ENCODE results near the gene ARHGAP23. TPM values are rescaled to one million over a fixed set of nuclear protein-coding genes. Genes with fewer than 3 reads are reported as not detected.
A peak's percentile ranks its signal among the peaks of the same experiment; 100 is the strongest.
"Not testable (repeated sequence)": the region's sequence is repeated elsewhere in the genome, so short reads cannot be mapped to it uniquely, and the experiment has no call there.

ARHGAP23 gene
- total RNA-seq, 1 experiment from 2014 or later, result 6.4 TPM

- in situ Hi-C loops (cut with HindIII; ENCODE audit: low sequenced_read_pairs); DNase-seq (ENCODE audit: low spot score): not testable (repeated sequence)
These were observed 75.1 kb downstream of the ARHGAP23 start for GRCh38 chr17:38503286-38503913.

- in situ Hi-C loops (cut with HindIII; ENCODE audit: low sequenced_read_pairs), result no loop called here
- no peak for DNase-seq (ENCODE audit: low spot score)
These were observed 76.0 kb downstream of the ARHGAP23 start for GRCh38 chr17:38504216-38504615.

DNA sequence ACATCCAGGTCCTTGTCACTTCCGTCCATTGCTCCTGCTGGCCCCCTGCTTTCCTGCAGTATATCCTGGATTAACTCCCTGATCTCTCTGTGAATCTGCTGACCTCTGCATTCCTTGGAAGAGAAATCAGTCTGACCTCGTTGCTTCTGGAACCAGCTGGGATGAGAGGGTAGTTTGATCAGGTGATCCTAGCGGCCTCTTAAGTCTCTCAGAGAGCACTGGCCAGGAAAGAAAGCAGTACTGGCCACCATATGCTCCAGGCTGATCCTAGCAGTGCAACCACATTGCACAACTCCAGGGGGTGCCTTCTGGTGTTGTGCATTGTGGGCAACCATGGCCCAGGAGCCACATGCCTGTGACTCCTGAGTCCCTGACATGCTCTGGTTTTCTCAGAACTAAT lies 79.2 kb downstream of the ARHGAP23 start:
- peak; percentile 82 for DNase-seq (ENCODE audit: low spot score)
- in situ Hi-C loops (cut with HindIII; ENCODE audit: low sequenced_read_pairs), result no loop called here

DNA sequence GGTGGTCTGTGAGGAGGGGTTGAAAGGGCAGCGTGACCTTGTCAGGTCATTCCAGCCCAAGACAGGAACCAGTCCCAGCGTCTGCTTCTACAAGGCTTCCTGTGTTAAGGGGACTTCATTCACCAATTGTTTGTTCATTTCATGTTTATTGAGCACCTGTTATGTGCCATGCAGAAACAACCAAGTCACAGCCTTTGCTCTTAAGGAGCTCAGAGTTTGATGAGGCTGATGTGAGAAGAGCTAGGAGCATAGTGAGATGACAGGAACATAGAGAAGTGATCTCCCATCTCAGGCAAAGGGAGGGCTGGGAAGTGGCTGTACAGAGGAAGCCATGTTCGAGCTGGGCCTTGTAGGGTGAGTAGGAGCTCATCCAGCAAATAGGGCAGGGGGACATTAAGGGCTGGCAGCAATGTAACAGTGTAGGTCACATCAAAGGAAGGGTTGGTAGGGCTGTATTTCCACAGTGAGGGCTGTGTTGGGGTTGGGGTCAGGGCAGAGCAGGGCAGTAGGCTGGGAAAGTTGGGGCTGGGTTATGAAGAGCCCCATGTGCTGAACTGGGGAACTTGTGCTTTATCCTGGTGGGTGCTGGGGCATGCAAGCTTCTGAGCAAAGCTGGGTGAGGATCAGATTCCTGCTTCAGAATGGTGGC lies 79.8 kb downstream of the ARHGAP23 start:
- no peak for DNase-seq (ENCODE audit: low spot score)
- in situ Hi-C loops (cut with HindIII; ENCODE audit: low sequenced_read_pairs), result no loop called here

- DNase-seq (ENCODE audit: low spot score), result no peak
- in situ Hi-C loops (cut with HindIII; ENCODE audit: low sequenced_read_pairs), result no loop called here
These were observed 80.3 kb downstream of the ARHGAP23 start for GRCh38 chr17:38508570-38508950.

DNA sequence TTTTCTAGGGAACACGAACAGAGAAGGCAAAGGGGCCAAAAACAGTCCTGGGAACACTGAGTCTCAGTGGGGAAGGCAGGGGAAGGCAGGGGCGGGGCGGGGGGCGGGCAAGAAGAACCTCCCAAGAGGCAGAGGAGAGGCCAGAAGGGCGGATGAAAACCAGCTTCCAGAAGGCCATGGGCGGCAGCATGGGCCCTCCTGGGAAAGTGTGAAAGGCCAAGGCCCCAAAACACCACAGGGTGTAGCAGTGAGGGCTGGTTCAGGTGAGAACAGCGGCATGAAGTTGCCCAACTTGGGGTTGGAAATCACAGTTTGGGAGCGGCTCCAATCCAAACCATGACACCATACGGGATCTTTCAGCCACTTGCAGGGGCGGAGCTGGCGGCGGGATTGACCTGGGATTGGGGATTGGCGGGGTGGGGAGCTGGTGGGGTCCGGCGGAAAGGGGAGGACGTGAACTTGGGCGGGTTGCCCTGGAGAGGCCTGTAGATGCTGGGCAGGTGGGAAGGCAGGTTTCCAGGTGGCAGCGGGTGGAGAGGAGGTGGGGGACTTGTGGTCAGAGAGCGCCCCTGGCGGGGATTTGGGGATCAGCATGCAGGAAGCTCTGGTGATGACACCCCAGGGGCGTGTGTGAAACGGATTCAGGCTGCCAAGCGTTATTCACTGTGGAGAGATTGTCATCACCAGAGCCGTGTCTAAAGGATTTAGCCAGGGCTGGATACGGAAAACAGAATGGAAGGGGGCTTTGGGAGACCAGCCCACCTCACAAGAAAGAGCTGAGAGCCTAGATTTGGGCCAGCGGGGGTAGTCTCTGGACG lies 80.9 kb downstream of the ARHGAP23 start:
- peak; percentile 95 for DNase-seq (ENCODE audit: low spot score)
- in situ Hi-C loops (cut with HindIII; ENCODE audit: low sequenced_read_pairs), result no loop called here

GRCh38 chr17:38509772-38510420 lies 81.6 kb downstream of the ARHGAP23 start:
- in situ Hi-C loops (cut with HindIII; ENCODE audit: low sequenced_read_pairs), result no loop called here
- DNase-seq (ENCODE audit: low spot score), result no peak

GRCh38 chr17:38510421-38511149 lies 82.3 kb downstream of the ARHGAP23 start:
- in situ Hi-C loops (cut with HindIII; ENCODE audit: low sequenced_read_pairs), result no loop called here
- no peak for DNase-seq (ENCODE audit: low spot score)

DNA sequence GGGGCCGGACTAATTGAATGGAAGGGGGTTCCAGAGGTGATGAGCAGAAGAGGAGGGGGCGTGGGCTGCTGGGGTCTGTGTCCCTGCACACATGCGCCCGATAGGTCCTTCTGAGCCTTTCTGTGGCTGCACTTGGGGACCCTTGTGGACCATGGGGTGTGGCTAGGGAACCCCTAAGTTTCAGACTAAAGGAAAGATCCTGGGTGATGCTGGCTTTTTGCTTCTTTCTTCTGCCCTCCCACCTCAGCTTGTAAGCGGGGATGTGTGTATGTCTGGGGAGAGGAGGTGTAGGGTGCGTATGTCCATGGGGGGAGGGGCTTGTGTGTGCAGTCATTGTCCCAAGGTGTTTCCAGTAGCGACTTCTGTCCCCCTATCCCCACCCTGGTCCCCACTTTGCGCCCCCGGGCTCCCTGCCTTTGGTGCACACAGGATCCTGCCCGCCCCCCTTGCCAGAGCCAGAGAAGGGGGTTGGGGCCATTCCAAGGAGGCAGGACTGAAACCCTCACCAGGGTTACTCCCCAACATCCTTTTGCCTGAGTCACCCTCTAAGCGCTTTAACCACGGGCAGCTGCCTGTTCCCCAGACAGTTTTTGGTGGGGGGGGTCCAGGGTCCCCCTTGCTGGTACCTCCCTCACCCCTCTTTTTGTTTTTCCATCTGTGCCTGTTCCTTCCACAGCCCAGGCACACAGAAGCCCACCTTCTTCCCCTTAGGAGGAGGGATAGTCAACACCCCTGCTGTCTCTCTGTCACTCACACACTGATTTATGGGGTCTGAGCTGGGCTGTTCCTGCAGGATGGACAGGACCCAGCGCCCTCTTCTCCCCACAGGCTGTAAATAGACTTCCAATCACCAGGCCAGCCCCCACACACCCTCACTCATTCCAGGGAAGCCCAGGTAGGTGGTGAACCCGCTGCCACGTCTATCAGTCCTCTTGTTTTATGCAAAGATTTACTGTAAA lies 83.2 kb downstream of the ARHGAP23 start:
- in situ Hi-C loops (cut with HindIII; ENCODE audit: low sequenced_read_pairs), result no loop called here
- no peak for DNase-seq (ENCODE audit: low spot score)

- in situ Hi-C loops (cut with HindIII; ENCODE audit: low sequenced_read_pairs), result no loop called here
- DNase-seq (ENCODE audit: low spot score), result no peak
These were observed 84.3 kb downstream of the ARHGAP23 start for GRCh38 chr17:38512473-38513058.

DNA sequence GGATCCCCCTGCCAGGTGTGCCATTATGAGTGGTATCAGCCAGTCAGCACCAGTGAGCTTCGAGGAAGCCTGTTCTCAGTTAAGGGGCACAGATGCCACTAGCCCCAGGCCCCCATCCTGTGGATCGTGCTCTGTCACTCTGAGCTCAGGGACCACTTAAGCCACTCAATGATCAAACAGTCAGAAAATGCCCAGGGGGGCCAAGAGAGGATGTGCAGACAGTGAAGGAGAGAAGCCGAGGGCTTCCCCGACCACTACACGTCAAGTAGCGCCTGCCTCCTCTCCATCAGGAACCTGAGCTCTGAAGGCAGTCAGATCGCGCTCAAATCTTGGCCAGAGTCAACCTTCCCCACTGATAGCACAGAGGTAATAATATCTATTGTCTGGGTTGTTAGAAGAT lies 98.3 kb downstream of the ARHGAP23 start:
- in situ Hi-C loops (cut with HindIII; ENCODE audit: low sequenced_read_pairs), result not testable (repeated sequence)

GRCh38 chr17:38528141-38528540 lies 99.9 kb downstream of the ARHGAP23 start:
- DNase-seq (ENCODE audit: low spot score); in situ Hi-C loops (cut with HindIII; ENCODE audit: low sequenced_read_pairs): not testable (repeated sequence)

More for the DNA sequence above, 98.3 kb downstream of the ARHGAP23 start:
- DNase-seq (ENCODE audit: low spot score), result not testable (repeated sequence)

DNA sequence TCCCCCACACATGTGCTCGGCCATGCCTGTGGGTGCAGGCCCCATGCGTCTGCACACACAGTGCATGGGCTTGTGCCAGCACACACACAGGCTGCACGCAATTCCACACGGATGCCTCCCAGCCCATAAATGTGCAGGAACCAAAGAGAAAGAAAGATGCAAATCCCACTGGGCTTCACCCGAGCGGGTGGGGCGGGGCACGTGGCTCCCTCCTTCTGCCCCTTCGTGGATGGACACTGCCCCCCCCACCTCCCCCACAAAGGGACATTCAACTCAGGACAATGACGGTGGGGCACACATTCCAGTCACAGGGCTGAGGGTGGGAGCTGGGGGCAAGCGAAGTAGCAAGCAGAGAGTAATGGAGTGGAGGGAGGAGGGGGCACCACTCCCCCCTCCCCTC lies 102.6 kb downstream of the ARHGAP23 start:
- in situ Hi-C loops (cut with HindIII; ENCODE audit: low sequenced_read_pairs); DNase-seq (ENCODE audit: low spot score): not testable (repeated sequence)

- DNase-seq (ENCODE audit: low spot score); in situ Hi-C loops (cut with HindIII; ENCODE audit: low sequenced_read_pairs): not testable (repeated sequence)
These were observed 103.5 kb downstream of the ARHGAP23 start for GRCh38 chr17:38531761-38532160.

DNA sequence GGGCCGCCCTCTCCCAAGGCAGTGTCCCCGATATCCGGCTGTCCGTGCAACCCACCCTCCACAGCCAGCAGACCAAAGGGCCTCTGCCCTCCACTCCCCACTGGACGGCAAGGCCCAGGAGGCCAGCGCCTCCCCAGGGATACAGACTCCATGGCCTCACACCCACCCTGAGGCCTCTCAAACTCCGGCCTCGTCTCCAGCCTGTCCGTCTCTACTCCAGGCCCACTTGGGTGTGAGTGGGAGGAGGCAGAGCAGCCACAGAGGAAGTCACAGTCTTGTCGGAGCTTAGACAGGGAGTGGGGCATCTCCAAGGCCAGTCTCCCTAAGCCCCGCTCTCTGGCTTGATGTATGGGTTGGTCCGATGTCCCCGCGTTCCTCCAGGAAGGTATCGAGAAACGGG lies 104.2 kb downstream of the ARHGAP23 start:
- in situ Hi-C loops (cut with HindIII; ENCODE audit: low sequenced_read_pairs), result no loop called here
- no peak for DNase-seq (ENCODE audit: low spot score)

DNA sequence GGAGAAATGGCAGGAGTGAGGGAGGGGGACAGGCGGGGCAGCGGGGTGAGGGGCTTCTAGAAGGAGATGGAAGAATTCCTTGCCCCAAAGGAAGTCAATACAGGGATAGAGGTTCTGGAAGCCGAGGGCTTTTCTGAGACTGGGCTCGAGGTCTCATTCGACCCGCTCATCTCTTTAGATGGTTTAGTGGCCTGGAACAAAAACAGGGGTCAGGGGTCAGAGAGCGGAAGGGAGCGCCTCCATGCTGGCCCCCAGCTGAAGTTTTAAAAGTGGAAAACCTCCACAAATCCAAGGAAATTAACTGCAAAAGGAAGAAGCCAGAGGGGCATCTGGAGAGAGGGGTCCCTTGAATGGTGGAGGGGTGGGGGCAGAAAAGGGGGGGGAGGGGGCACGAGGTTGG lies 105.0 kb downstream of the ARHGAP23 start:
- in situ Hi-C loops (cut with HindIII; ENCODE audit: low sequenced_read_pairs), result no loop called here
- no peak for DNase-seq (ENCODE audit: low spot score)

DNA sequence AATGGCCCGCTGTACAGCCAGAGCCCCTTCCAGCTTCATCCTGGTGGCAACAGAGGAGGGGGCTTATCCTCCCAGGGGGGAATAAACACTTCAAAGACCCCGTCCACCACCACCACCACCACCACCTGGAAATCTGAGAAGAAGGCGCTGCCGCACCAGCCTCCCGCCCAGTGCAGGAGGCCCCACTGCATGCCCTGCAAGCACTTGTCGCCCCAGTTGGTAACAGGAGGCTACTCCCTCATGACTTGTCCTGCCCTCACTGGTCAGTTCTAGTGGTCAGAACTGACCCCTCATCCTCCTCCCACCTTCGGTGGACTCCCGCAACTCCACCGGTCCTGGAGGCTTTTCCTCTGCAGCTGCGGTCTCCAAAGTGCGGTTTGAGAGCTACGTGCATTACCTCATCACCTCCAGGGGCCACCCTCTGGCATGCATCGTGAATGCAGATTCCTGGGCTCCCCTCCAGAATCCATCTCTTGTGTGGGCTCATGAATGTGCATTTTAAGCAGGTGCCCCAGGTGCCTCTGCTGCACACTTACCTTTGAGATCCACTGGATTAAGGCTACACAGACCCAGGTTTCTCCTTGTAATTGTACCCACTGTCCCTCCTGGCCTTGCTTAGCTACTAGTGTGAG lies 105.7 kb downstream of the ARHGAP23 start:
- in situ Hi-C loops (cut with HindIII; ENCODE audit: low sequenced_read_pairs), result no loop called here
- no peak for DNase-seq (ENCODE audit: low spot score)
